A673 (cell line): ENCODE data around the gene CHPF2. TPM values are rescaled to one million over a fixed set of nuclear protein-coding genes. Genes with fewer than 3 reads are reported as not detected.

Source experiments
- BruUV-seq: library from RNA; stranded (reverse); fragments of 400-500 nt; replicated peaks from 2 replicates; lab custom pipeline; 2021; lab: Mats Ljungman, UMichigan
- CTCF ChIA-PET: fragments of 300-600 bp; sonication (Branson Sonifier 250); formaldehyde crosslinking; loops from one replicate; lab custom pipeline; 2022; ENCODE audit warnings: antibody characterized with exemption; lab: Charles Lee
- POLR2A ChIA-PET: fragments of 300-600 bp; sonication (Branson Sonifier 250); formaldehyde crosslinking; loops from one replicate; lab custom pipeline; 2022; ENCODE audit warnings: antibody characterized with exemption; ENCODE audit not compliant: low non-redundant PET; lab: Charles Lee
- DNase-seq: peaks from one replicate; pipeline ENCODE4 v3.0.0-alpha.2; 2015; ENCODE audit warnings: low spot score
- H3K27ac ChIP-seq: fragments of 200-600 bp; sonication (generic); 2 replicates; pipeline ENCODE4 v1.5.1; 2016; ENCODE audit warnings: mixed run types, low read depth, mild to moderate bottlenecking, mixed read lengths, antibody characterized with exemption, low read length; ENCODE audit not compliant: poor library complexity, severe bottlenecking
- H3K27me3 ChIP-seq: fragments of 200-600 bp; sonication (generic); replicated peaks from 2 replicates; pipeline ENCODE4 v1.6.1; 2017; ENCODE audit warnings: mixed run types, low read depth, mild to moderate bottlenecking, mixed read lengths, antibody characterized with exemption, low read length; ENCODE audit not compliant: insufficient read depth, poor library complexity
- H3K36me3 ChIP-seq: fragments of 200-600 bp; sonication (generic); 2 replicates; pipeline ENCODE4 v1.6.1; 2016; ENCODE audit warnings: mixed run types, mild to moderate bottlenecking, mixed read lengths, antibody characterized with exemption, low read length; ENCODE audit not compliant: insufficient read depth, poor library complexity, severe bottlenecking
- H3K4me1 ChIP-seq: fragments of 200-600 bp; sonication (generic); 2 replicates; pipeline ENCODE4 v1.6.1; 2017; ENCODE audit warnings: mixed run types, mild to moderate bottlenecking, mixed read lengths, antibody characterized with exemption, low read length; ENCODE audit not compliant: insufficient read depth, poor library complexity, severe bottlenecking
- H3K4me3 ChIP-seq: fragments of 200-600 bp; sonication (generic); 2 replicates; pipeline ENCODE4 v1.5.1; 2016; ENCODE audit warnings: low read depth, mixed run types, mild to moderate bottlenecking, mixed read lengths, low read length; ENCODE audit not compliant: poor library complexity, severe bottlenecking
- H3K9me3 ChIP-seq: fragments of 200-600 bp; sonication (generic); 2 replicates; pipeline ENCODE4 v1.6.1; 2016; ENCODE audit warnings: mixed run types, low read depth, mild to moderate bottlenecking, mixed read lengths, antibody characterized with exemption, low read length; ENCODE audit not compliant: poor library complexity, severe bottlenecking
- EZH2 ChIP-seq: fragments of 200-600 bp; sonication (generic); IDR thresholded peaks from 2 replicates; pipeline ENCODE4 v1.6.1; 2017; ENCODE audit warnings: borderline replicate concordance, low read depth, mild to moderate bottlenecking, mixed read lengths, antibody characterized with exemption, low read length; ENCODE audit not compliant: poor library complexity, severe bottlenecking
- intact Hi-C: fragments of 100-400 bp; cut with micrococcal nuclease; formaldehyde crosslinking; loops from one replicate; pipeline ENCODE4 v1.10.0; 2022; ENCODE audit not compliant: unreplicated experiment
- total RNA-seq: library from RNA; stranded (reverse); gene quantifications from 2 replicates; pipeline ENCODE4 v1.2.3, GENCODE V29; 2021
- TF ChIP-seq, protein P1 (sequence below): fragments of 300-800, 200-600 bp; sonication (generic); conservative IDR thresholded peaks from 2 replicates; pipeline ENCODE4 v1.5.1; 2017; ENCODE audit warnings: low read depth, mild to moderate bottlenecking, antibody characterized with exemption, low read length, moderate library complexity, mixed read lengths

Gene CHPF2
- total RNA-seq, 1 experiment from 2014 or later = 27.1 TPM

DNA sequence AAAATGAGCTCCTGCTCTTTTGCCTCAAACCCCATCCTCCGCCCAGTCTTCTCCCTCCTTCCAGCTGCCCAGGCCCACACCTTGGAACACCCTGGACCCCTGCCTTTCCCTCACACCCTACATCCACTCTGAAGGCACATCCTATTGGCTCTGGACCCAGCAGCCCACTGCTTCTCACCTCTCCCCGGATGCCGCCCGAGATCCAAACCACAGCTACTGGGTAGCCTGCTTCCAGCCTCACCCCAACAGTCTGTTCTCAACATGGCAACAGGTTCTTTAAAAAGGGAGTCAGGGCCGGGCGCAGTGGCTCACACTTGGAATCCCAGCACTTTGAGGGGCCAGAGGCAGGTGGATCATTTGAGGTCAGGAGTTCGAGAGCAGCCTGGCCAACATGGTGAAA is 25.7 kb downstream of the CHPF2 start:
- Histone ChIP-seq H3K4me1 (no peaks in the 10 kb centered on the region), H3K27ac (no peak overlapping the region), H3K9me3 (no peaks in the 10 kb centered on the region), H3K27me3 (no peaks in the 10 kb centered on the region), H3K36me3 (no peaks in the 10 kb centered on the region), H3K4me3 (no peak overlapping the region)
- DNase-seq = no peak
- BruUV-seq = no TSS peak
- POLR2A ChIA-PET = no interaction called here
- intact Hi-C loops = no loop called here
- CTCF ChIA-PET = no interaction called here
- TF ChIP-seq, protein P1, sequence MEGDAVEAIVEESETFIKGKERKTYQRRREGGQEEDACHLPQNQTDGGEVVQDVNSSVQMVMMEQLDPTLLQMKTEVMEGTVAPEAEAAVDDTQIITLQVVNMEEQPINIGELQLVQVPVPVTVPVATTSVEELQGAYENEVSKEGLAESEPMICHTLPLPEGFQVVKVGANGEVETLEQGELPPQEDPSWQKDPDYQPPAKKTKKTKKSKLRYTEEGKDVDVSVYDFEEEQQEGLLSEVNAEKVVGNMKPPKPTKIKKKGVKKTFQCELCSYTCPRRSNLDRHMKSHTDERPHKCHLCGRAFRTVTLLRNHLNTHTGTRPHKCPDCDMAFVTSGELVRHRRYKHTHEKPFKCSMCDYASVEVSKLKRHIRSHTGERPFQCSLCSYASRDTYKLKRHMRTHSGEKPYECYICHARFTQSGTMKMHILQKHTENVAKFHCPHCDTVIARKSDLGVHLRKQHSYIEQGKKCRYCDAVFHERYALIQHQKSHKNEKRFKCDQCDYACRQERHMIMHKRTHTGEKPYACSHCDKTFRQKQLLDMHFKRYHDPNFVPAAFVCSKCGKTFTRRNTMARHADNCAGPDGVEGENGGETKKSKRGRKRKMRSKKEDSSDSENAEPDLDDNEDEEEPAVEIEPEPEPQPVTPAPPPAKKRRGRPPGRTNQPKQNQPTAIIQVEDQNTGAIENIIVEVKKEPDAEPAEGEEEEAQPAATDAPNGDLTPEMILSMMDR = no peak
- no peak for TF ChIP-seq EZH2

DNA sequence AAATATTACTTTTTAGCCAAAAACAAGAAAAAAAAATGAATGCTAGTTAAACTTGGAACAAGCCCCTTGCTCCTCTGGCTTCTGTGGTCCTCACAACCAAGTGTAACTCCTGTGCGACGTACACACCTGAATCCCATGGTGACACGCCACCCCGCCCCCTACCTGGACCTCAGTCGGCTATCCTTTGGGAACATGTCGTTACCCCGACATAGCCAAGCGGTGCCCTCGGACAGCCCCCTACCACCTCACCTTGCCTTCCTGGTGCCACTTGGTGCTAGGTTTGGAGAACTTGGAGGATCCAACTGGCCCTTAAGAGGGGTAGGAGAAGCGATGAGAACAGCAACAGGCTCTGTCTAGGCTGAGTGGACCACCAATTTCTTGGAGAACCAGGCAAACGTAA is 28.2 kb downstream of the CHPF2 start:
- Histone ChIP-seq H3K36me3 (no peaks in the 10 kb centered on the region), H3K9me3 (no peaks in the 10 kb centered on the region), H3K4me3 (no peak overlapping the region), H3K4me1 (no peaks in the 10 kb centered on the region), H3K27ac (no peak overlapping the region), H3K27me3 (no peaks in the 10 kb centered on the region)
- TF ChIP-seq, protein P1 = no peak
- TF ChIP-seq EZH2 = no peak
- CTCF ChIA-PET = no interaction called here
- no TSS peak for BruUV-seq
- intact Hi-C loops = no loop called here
- POLR2A ChIA-PET = no interaction called here
- no peak for DNase-seq

DNA sequence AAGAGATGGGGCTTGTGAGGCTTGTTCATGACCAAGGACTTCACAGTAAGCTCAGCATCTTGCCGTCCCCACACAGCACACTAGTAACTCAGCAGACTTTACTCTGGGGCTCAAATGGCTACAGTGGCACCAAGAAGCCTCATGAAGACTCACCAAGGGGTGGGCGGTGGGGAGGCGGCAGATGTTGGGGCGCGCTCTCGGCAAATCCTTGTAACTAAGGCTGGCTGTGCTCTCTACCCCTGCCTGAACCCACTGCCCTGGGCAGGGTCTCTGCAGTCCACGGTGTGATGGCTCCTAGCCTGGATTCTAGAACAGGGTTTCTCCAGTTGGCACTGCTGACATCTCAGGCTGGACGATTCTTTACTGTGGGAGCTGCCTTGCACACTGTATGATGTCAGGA is 28.6 kb downstream of the CHPF2 start:
- ChIA-PET CTCF (no interaction called here), POLR2A (no interaction called here)
- TF ChIP-seq, protein P1 = no peak
- TF ChIP-seq EZH2 = no peak
- H3K4me1 ChIP-seq = no peaks in the 10 kb centered on the region
- H3K9me3 ChIP-seq = no peaks in the 10 kb centered on the region
- intact Hi-C loops = no loop called here
- no peak overlapping the region for H3K27ac ChIP-seq
- H3K36me3 ChIP-seq = no peaks in the 10 kb centered on the region
- BruUV-seq = no TSS peak
- no peak for DNase-seq
- no peak overlapping the region for H3K4me3 ChIP-seq
- no peaks in the 10 kb centered on the region for H3K27me3 ChIP-seq
